DOHH2 (cell line): Measurements from ENCODE around the gene TSHZ1.

Experiments used
- CTCF ChIP-seq: fragments of 200-600 bp; sonication (generic); IDR thresholded peaks from one replicate; pipeline ENCODE4 v1.5.1; 2014; ENCODE audit warnings: antibody characterized with exemption, mild to moderate bottlenecking, low read depth, low read length; ENCODE audit not compliant: poor library complexity, severe bottlenecking
- EZH2phosphoT487 ChIP-seq: fragments of 200-600 bp; sonication (generic); IDR thresholded peaks from 2 replicates; pipeline ENCODE4 v1.6.1; 2017; ENCODE audit warnings: borderline replicate concordance, mild to moderate bottlenecking, antibody characterized with exemption, low read length, moderate library complexity, mixed read lengths

GRCh38 chr18:75268364-75268646, 57.7 kb downstream of the TSHZ1 start:
- no peak for TF ChIP-seq CTCF
- no peak for TF ChIP-seq EZH2phosphoT487
